A549 (cell line): ENCODE results near the gene RGL4.

Experiments
- ATOH8 ChIP-seq: fragments of 250-450 bp; sonication (Bioruptor Pico); IDR thresholded peaks from 2 replicates; pipeline ENCODE4 v1.5.0; 2020; ENCODE audit warnings: low read depth, mild to moderate bottlenecking, moderate library complexity
- CBX2 ChIP-seq: fragments of 200-600 bp; sonication (generic); IDR thresholded peaks from 2 replicates; pipeline ENCODE4 v1.6.1; 2016; ENCODE audit warnings: low read depth, mild to moderate bottlenecking, borderline replicate concordance
- CHD2 ChIP-seq: fragments of 150-350 bp; IDR thresholded peaks from 2 replicates; pipeline ENCODE4 v1.6.1; 2014; ENCODE audit warnings: low read length; ENCODE audit not compliant: partially characterized antibody
- CTCF ChIP-seq: fragments of >200 bp; sonication (Bioruptor Twin); formaldehyde crosslinking; IDR thresholded peaks from 3 replicates; pipeline ENCODE4 v1.5.1; 2016
- EP300 ChIP-seq, 2 experiments: fragments of >200 bp; sonication (Bioruptor Twin); formaldehyde crosslinking; IDR thresholded peaks; 2 replicates in 1 of 2; 3 replicates in 1 of 2; pipeline ENCODE4 v1.6.1; 2016 to 2017
- FOSL2 ChIP-seq, 2 experiments: fragments of 450-650 bp in 1 of 2; fragments of >200 bp in 1 of 2; sonication (Bioruptor Twin) in 1 of 2; formaldehyde crosslinking; IDR thresholded peaks; 2 replicates each; pipeline versions ENCODE4 v1.5.0 to v1.6.1; 2016 to 2020; ENCODE audit warnings: mild to moderate bottlenecking in 1 of 2, moderate library complexity in 1 of 2
- KDM1A ChIP-seq: fragments of 200-600 bp; sonication (generic); IDR thresholded peaks from 2 replicates; pipeline ENCODE4 v1.6.1; 2016; ENCODE audit warnings: low read depth, mild to moderate bottlenecking
- MAX ChIP-seq: IDR thresholded peaks from 2 replicates; pipeline ENCODE4 v1.6.1; 2012
- POLR2A ChIP-seq: IDR thresholded peaks from 2 replicates; pipeline ENCODE4 v1.6.1; 2012; ENCODE audit warnings: mild to moderate bottlenecking, low read length
- RAD21 ChIP-seq, 2 experiments: fragments of >200 bp in 1 of 2; sonication (Bioruptor Twin) in 1 of 2; formaldehyde crosslinking in 1 of 2; IDR thresholded peaks in 1 of 2; conservative IDR thresholded peaks in 1 of 2; 2 replicates in 1 of 2; 3 replicates in 1 of 2; pipeline ENCODE4 v1.6.1; 2012 to 2018; ENCODE audit warnings: inconsistent platforms in 1 of 2
- RNF2 ChIP-seq: fragments of 200-600 bp; sonication (generic); IDR thresholded peaks from 2 replicates; pipeline ENCODE4 v1.6.1; 2016; ENCODE audit warnings: low read depth, mild to moderate bottlenecking, antibody characterized with exemption, moderate library complexity, borderline replicate concordance

GRCh38 chr22:23689414-23689813 lies 1.4 kb upstream of the RGL4 start:
- TF ChIP-seq EP300 (IDR thresholded peaks at IDR 0.05) (no peak), RNF2 (no peak), MAX (no peak), CTCF (no peak), CBX2 (no peak), ATOH8 (CRISPR knock-in tag) (no peak), POLR2A (no peak), FOSL2 (IDR thresholded peaks at IDR 0.05) (no peak), FOSL2 (CRISPR knock-in tag; IDR thresholded peaks at IDR 0.05) (no peak), RAD21 (conservative IDR thresholded peaks at IDR 0.05 in 1 of 2, IDR thresholded peaks at IDR 0.05 in 1 of 2) (no peak), CHD2 (no peak), KDM1A (no peak)
